HEK293 (cell line): ENCODE measurements around the gene RRBP1.

Experiments used
- CTCF ChIA-PET: fragments of 350-600 bp; formaldehyde crosslinking; extraction: SDS; loops from one replicate; lab custom pipeline; 2021; ENCODE audit warnings: antibody characterized with exemption; lab: Yijun Ruan, JAX
- POLR2A ChIA-PET: fragments of 300-600 bp; formaldehyde crosslinking; extraction: SDS; loops from one replicate; lab custom pipeline; 2020; ENCODE audit warnings: antibody characterized with exemption, inconsistent platforms; lab: Yijun Ruan, JAX
- H3K27ac ChIP-seq: fragments of 200-500 bp; sonication (Bioruptor generic); 2 replicates; pipeline ENCODE4 v1.5.1; 2014; ENCODE audit warnings: low read depth, low read length, control low read depth, inconsistent platforms; ENCODE audit errors: extremely low read depth
- H3K36me3 ChIP-seq, 2 experiments: fragments of 200-500 bp in 1 of 2; sonication (Bioruptor generic) in 1 of 2; 1 replicate in 1 of 2; 2 replicates in 1 of 2; pipeline ENCODE4 v1.5.1; 2014 to 2017; ENCODE audit warnings: inconsistent platforms in 2 of 2, low read length in 2 of 2; ENCODE audit not compliant: control insufficient read depth in 2 of 2, insufficient read depth in 1 of 2
- H3K4me1 ChIP-seq: fragments of 200-500 bp; sonication (Bioruptor generic); 2 replicates; pipeline ENCODE4 v1.5.1; 2014; ENCODE audit warnings: mild to moderate bottlenecking, low read length, inconsistent platforms; ENCODE audit not compliant: control insufficient read depth, insufficient read depth
- H3K4me3 ChIP-seq: 2 replicates; pipeline ENCODE4 v1.5.1; 2011; ENCODE audit warnings: low read depth, mild to moderate bottlenecking, control low read depth, low read length, moderate library complexity
- H3K9me3 ChIP-seq: fragments of 200-500 bp; sonication (Bioruptor generic); 2 replicates; pipeline ENCODE4 v1.5.1; 2014; ENCODE audit warnings: low read depth, low read length, inconsistent platforms; ENCODE audit not compliant: control insufficient read depth, insufficient read depth
- BCL11A ChIP-seq: fragments of 450-650 bp; formaldehyde crosslinking; IDR thresholded peaks from 2 replicates; pipeline ENCODE4 v1.5.1; 2016; ENCODE audit warnings: low read depth, missing biosample characterization, missing genetic modification characterization
- CTCF ChIP-seq: fragments of 450-650 bp; formaldehyde crosslinking; IDR thresholded peaks from 2 replicates; pipeline ENCODE4 v1.5.1; 2016; ENCODE audit warnings: missing biosample characterization, missing genetic modification characterization
- KLF1 ChIP-seq: fragments of 450-650 bp; formaldehyde crosslinking; IDR thresholded peaks from 2 replicates; pipeline ENCODE4 v1.5.1; 2016; ENCODE audit warnings: missing biosample characterization, missing genetic modification characterization
- OSR2 ChIP-seq: fragments of 450-650 bp; formaldehyde crosslinking; IDR thresholded peaks from 2 replicates; pipeline ENCODE4 v1.5.1; 2016; ENCODE audit warnings: missing biosample characterization, missing genetic modification characterization
- OVOL3 ChIP-seq: fragments of 450-650 bp; formaldehyde crosslinking; IDR thresholded peaks from 2 replicates; pipeline ENCODE4 v1.5.1; 2016; ENCODE audit warnings: missing biosample characterization, missing genetic modification characterization
- PRDM4 ChIP-seq: fragments of 450-650 bp; formaldehyde crosslinking; IDR thresholded peaks from 2 replicates; pipeline ENCODE4 v1.5.1; 2017; ENCODE audit warnings: missing biosample characterization, missing genetic modification characterization
- RBAK ChIP-seq: fragments of 450-650 bp; formaldehyde crosslinking; IDR thresholded peaks from 2 replicates; pipeline ENCODE4 v1.5.1; 2016; ENCODE audit warnings: missing biosample characterization, missing genetic modification characterization
- ZBTB11 ChIP-seq: fragments of 450-650 bp; formaldehyde crosslinking; conservative IDR thresholded peaks from 2 replicates; pipeline ENCODE4 v1.5.1; 2016; ENCODE audit warnings: low read depth, missing biosample characterization, missing genetic modification characterization
- ZBTB7A ChIP-seq: fragments of 450-650 bp; formaldehyde crosslinking; IDR thresholded peaks from 2 replicates; pipeline ENCODE4 v1.5.1; 2016; ENCODE audit warnings: low read depth, missing biosample characterization, missing genetic modification characterization
- ZNF121 ChIP-seq: fragments of 450-650 bp; formaldehyde crosslinking; IDR thresholded peaks from 2 replicates; pipeline ENCODE4 v1.5.1; 2016; ENCODE audit warnings: missing biosample characterization, missing genetic modification characterization
- ZNF133 ChIP-seq: fragments of 450-650 bp; formaldehyde crosslinking; IDR thresholded peaks from 2 replicates; pipeline ENCODE4 v1.5.1; 2016; ENCODE audit warnings: missing biosample characterization, missing genetic modification characterization
- ZNF239 ChIP-seq: fragments of 450-650 bp; formaldehyde crosslinking; IDR thresholded peaks from 2 replicates; pipeline ENCODE4 v1.5.1; 2016; ENCODE audit warnings: missing biosample characterization, missing genetic modification characterization
- ZNF266 ChIP-seq: fragments of 450-650 bp; formaldehyde crosslinking; IDR thresholded peaks from 2 replicates; pipeline ENCODE4 v1.5.1; 2016; ENCODE audit warnings: missing biosample characterization, missing genetic modification characterization, low read depth
- ZNF416 ChIP-seq: fragments of 450-650 bp; formaldehyde crosslinking; IDR thresholded peaks from 2 replicates; pipeline ENCODE4 v1.5.1; 2016; ENCODE audit warnings: missing biosample characterization, missing genetic modification characterization
- ZNF449 ChIP-seq: fragments of 450-650 bp; formaldehyde crosslinking; IDR thresholded peaks from 2 replicates; pipeline ENCODE4 v1.5.1; 2017; ENCODE audit warnings: missing biosample characterization, mild to moderate bottlenecking, missing genetic modification characterization, moderate library complexity
- ZNF488 ChIP-seq: fragments of 450-650 bp; formaldehyde crosslinking; IDR thresholded peaks from 2 replicates; pipeline ENCODE4 v1.5.1; 2016; ENCODE audit warnings: missing biosample characterization, missing genetic modification characterization
- ZNF555 ChIP-seq: fragments of 450-650 bp; formaldehyde crosslinking; conservative IDR thresholded peaks from 2 replicates; pipeline ENCODE4 v1.5.1; 2017; ENCODE audit warnings: missing biosample characterization, mild to moderate bottlenecking, missing genetic modification characterization, inconsistent platforms
- ZNF558 ChIP-seq: fragments of 450-650 bp; formaldehyde crosslinking; IDR thresholded peaks from 2 replicates; pipeline ENCODE4 v1.5.1; 2016; ENCODE audit warnings: missing biosample characterization, missing genetic modification characterization
- ZNF768 ChIP-seq: fragments of 450-650 bp; formaldehyde crosslinking; IDR thresholded peaks from 2 replicates; pipeline ENCODE4 v1.5.1; 2018; ENCODE audit warnings: missing biosample characterization, mild to moderate bottlenecking, missing genetic modification characterization
- ZSCAN23 ChIP-seq: fragments of 450-650 bp; formaldehyde crosslinking; IDR thresholded peaks from 2 replicates; pipeline ENCODE4 v1.5.1; 2016; ENCODE audit warnings: missing biosample characterization, missing genetic modification characterization

RRBP1 gene

GRCh38 chr20:17699931-17700351 lies 17.9 kb upstream of the RRBP1 start, which contains the start of gene BANF2 (continued):
- TF ChIP-seq KLF1 (tag by site-specific recombination) (no peak), BCL11A (tag by site-specific recombination) (no peak), ZNF121 (no peak)

- CTCF ChIA-PET = interaction anchor here (0.7 to 1.5 kb wide), 2 partner anchors 12 to 16 kb away, joined by 3 read pairs; partner anchors contain the start of gene RRBP1
- no peaks in the 10 kb centered on the region for H3K36me3 ChIP-seq
- H3K9me3 ChIP-seq = no peaks in the 10 kb centered on the region
- no peak for TF ChIP-seq ZNF555 (tag by site-specific recombination)
- TF ChIP-seq ZNF133 (tag by site-specific recombination) = no peak
- no peak for TF ChIP-seq ZNF768
- no peak for TF ChIP-seq ZNF239
- TF ChIP-seq ZNF416 (tag by site-specific recombination) = no peak
- no peak for TF ChIP-seq ZSCAN23 (tag by site-specific recombination)
- TF ChIP-seq OSR2 = no peak
- TF ChIP-seq OVOL3 = no peak
- no peak for TF ChIP-seq CTCF (tag by site-specific recombination)
- TF ChIP-seq ZBTB11 (tag by site-specific recombination) = no peak
- no peak for TF ChIP-seq PRDM4 (tag by site-specific recombination)
- TF ChIP-seq ZNF266 (tag by site-specific recombination) = no peak
- no peak for TF ChIP-seq ZBTB7A
- TF ChIP-seq ZNF449 (tag by site-specific recombination) = no peak
- TF ChIP-seq ZNF558 (tag by site-specific recombination) = no peak
- TF ChIP-seq RBAK (tag by site-specific recombination) = no peak
- no peak for TF ChIP-seq ZNF488 (tag by site-specific recombination)
- H3K4me1 ChIP-seq = no peaks in the 10 kb centered on the region
- no peak overlapping the region for H3K27ac ChIP-seq
- POLR2A ChIA-PET = no interaction called here
- no peak overlapping the region for H3K4me3 ChIP-seq
Observed at GRCh38 chr20:17698384-17698783, 16.3 kb upstream of the RRBP1 start.
